Mesenchymal stem cell (in vitro differentiated cells and primary cell): ENCODE results near the gene PPP1R1A.

ENCODE experiments used
- DNase-seq: peaks from one replicate; pipeline ENCODE4 v3.0.0-alpha.2; 2013
- H2AFZ ChIP-seq: one replicate; pipeline ENCODE4 v1.6.1; 2013; ENCODE audit warnings: low read depth, mild to moderate bottlenecking, control low read depth, inconsistent platforms, low read length, moderate library complexity
- H2AK5ac ChIP-seq: 2 replicates; pipeline ENCODE4 v1.6.1; 2013; ENCODE audit warnings: low read length, moderate library complexity, mild to moderate bottlenecking, inconsistent platforms; ENCODE audit not compliant: severe bottlenecking
- H2BK120ac ChIP-seq: one replicate; pipeline ENCODE4 v1.6.1; 2013; ENCODE audit warnings: low read depth, mild to moderate bottlenecking, inconsistent platforms, low read length, moderate library complexity
- H2BK12ac ChIP-seq, 2 experiments: one replicate each; pipeline ENCODE4 v1.6.1; 2013; ENCODE audit warnings: inconsistent platforms in 2 of 2, low read length in 2 of 2, mild to moderate bottlenecking in 2 of 2, moderate library complexity in 2 of 2, control low read depth in 1 of 2
- H2BK15ac ChIP-seq: one replicate; pipeline ENCODE4 v1.6.1; 2013; ENCODE audit warnings: mild to moderate bottlenecking, low read depth, inconsistent platforms; ENCODE audit not compliant: poor library complexity, severe bottlenecking
- H2BK5ac ChIP-seq: 2 replicates; pipeline ENCODE4 v1.6.1; 2013; ENCODE audit warnings: low read depth, mild to moderate bottlenecking, low read length, control low read depth, inconsistent platforms; ENCODE audit not compliant: poor library complexity, severe bottlenecking
- H3K14ac ChIP-seq, 2 experiments: one replicate each; pipeline ENCODE4 v1.6.1; 2013; ENCODE audit warnings: inconsistent platforms in 2 of 2, low read length in 2 of 2, control low read depth in 1 of 2, mild to moderate bottlenecking in 1 of 2, moderate library complexity in 1 of 2
- H3K18ac ChIP-seq, 2 experiments: one replicate each; pipeline ENCODE4 v1.6.1; 2013; ENCODE audit warnings: inconsistent platforms in 2 of 2, low read length in 2 of 2, control low read depth in 1 of 2, low read depth in 1 of 2, mild to moderate bottlenecking in 1 of 2
- H3K23ac ChIP-seq, 2 experiments: one replicate each; pipeline ENCODE4 v1.6.1; 2013; ENCODE audit warnings: inconsistent platforms in 2 of 2, low read length in 2 of 2, mild to moderate bottlenecking in 2 of 2, moderate library complexity in 2 of 2, control low read depth in 1 of 2
- H3K27ac ChIP-seq: 2 replicates; pipeline ENCODE4 v1.5.1; 2013; ENCODE audit warnings: mild to moderate bottlenecking, moderate library complexity, low read length, control low read depth, inconsistent platforms; ENCODE audit not compliant: poor library complexity, severe bottlenecking
- H3K27me3 ChIP-seq, 2 experiments: 2 replicates each; pipeline versions ENCODE4 v1.6.1 to v1.7.0; 2013; ENCODE audit warnings: low read length in 2 of 2, mild to moderate bottlenecking in 2 of 2, moderate library complexity in 2 of 2, control low read depth in 1 of 2, inconsistent platforms in 1 of 2; ENCODE audit not compliant: control insufficient read depth in 1 of 2, insufficient read depth in 1 of 2
- H3K36me3 ChIP-seq, 2 experiments: 2 replicates each; pipeline versions ENCODE4 v1.6.1 to v1.7.0; 2013; ENCODE audit warnings: low read length in 2 of 2, control low read depth in 1 of 2, inconsistent platforms in 1 of 2, low read depth in 1 of 2, mild to moderate bottlenecking in 1 of 2; ENCODE audit not compliant: insufficient read depth in 2 of 2, control insufficient read depth in 1 of 2
- H3K4ac ChIP-seq, 2 experiments: one replicate each; pipeline ENCODE4 v1.6.1; 2013; ENCODE audit warnings: inconsistent platforms in 2 of 2, low read length in 2 of 2, mild to moderate bottlenecking in 2 of 2, moderate library complexity in 2 of 2, control low read depth in 1 of 2, low read depth in 1 of 2
- H3K4me1 ChIP-seq: 2 replicates; pipeline ENCODE4 v1.6.1; 2013; ENCODE audit warnings: low read depth, low read length, control low read depth; ENCODE audit not compliant: control insufficient read depth, insufficient read depth
- H3K4me2 ChIP-seq: 2 replicates; pipeline ENCODE4 v1.6.1; 2013; ENCODE audit warnings: low read length, mild to moderate bottlenecking, inconsistent platforms; ENCODE audit not compliant: poor library complexity, severe bottlenecking
- H3K4me3 ChIP-seq, 2 experiments: 2 replicates each; pipeline versions ENCODE4 v1.5.1 to v1.7.0; 2013; ENCODE audit warnings: low read length in 2 of 2, mild to moderate bottlenecking in 2 of 2, control low read depth in 1 of 2, low read depth in 1 of 2; ENCODE audit not compliant: insufficient read depth in 1 of 2
- H3K79me1 ChIP-seq: replicated peaks from 2 replicates; pipeline ENCODE4 v1.6.1; 2013; ENCODE audit warnings: mild to moderate bottlenecking, control low read depth, low read length, inconsistent platforms; ENCODE audit not compliant: poor library complexity, severe bottlenecking
- H3K9ac ChIP-seq: 2 replicates; pipeline ENCODE4 v1.7.0; 2013; ENCODE audit warnings: mild to moderate bottlenecking, low read length, moderate library complexity
- H3K9me3 ChIP-seq: 2 replicates; pipeline ENCODE4 v1.7.0; 2013; ENCODE audit warnings: mild to moderate bottlenecking, low read length; ENCODE audit not compliant: control insufficient read depth
- H4K8ac ChIP-seq: one replicate; pipeline ENCODE4 v1.6.1; 2013; ENCODE audit warnings: inconsistent platforms, mild to moderate bottlenecking, low read length, moderate library complexity
- H4K91ac ChIP-seq: one replicate; pipeline ENCODE4 v1.6.1; 2013; ENCODE audit warnings: mild to moderate bottlenecking, low read length, inconsistent platforms
- WGBS: methylation state at CpG from one replicate; pipeline ENCODE4 v1.1.7; 2013; ENCODE audit warnings: mixed read lengths; 5-methylcytosine and 5-hydroxymethylcytosine counted together

PPP1R1A gene

GRCh38 chr12:54624315-54625279 lies 36.1 kb upstream of the PPP1R1A start:
- Histone ChIP-seq H3K4ac (no peak overlapping the region), H4K91ac (no peak overlapping the region), H2AK5ac (no peak overlapping the region), H3K27ac (no peak overlapping the region), H3K4me3 (no peak overlapping the region), H3K27me3 (peaks cover 7 to 48% of the 10 kb centered on the region in 2 experiments), H3K4me2 (no peak overlapping the region), H3K79me1 (no peaks in the 10 kb centered on the region), H3K9me3 (peaks cover 10% of the 10 kb centered on the region), H2BK5ac (no peak overlapping the region), H3K18ac (no peak overlapping the region), H2BK12ac (no peak overlapping the region), H2BK15ac (no peak overlapping the region), H3K4me1 (no peaks in the 10 kb centered on the region), H2BK120ac (no peak overlapping the region), H3K14ac (no peak overlapping the region), H3K36me3 (no peaks in the 10 kb centered on the region), H4K8ac (no peak overlapping the region), H2AFZ (no peak overlapping the region), H3K9ac (no peak overlapping the region), H3K23ac (no peak overlapping the region)
- no peak for DNase-seq
- 89% methylated on average over 3 of the region's 5 CpGs for WGBS

- no peak overlapping the region for H3K4me2 ChIP-seq
- H3K4me1 ChIP-seq, result no peaks in the 10 kb centered on the region
- H3K27ac ChIP-seq, result no peak overlapping the region
- no peak overlapping the region for H3K23ac ChIP-seq
- H4K8ac ChIP-seq, result no peak overlapping the region
- H3K27me3 ChIP-seq, result peaks cover 7 to 59% of the 10 kb centered on the region in 2 experiments
- H3K9ac ChIP-seq, result no peak overlapping the region
- no peak overlapping the region for H3K18ac ChIP-seq
- H2AK5ac ChIP-seq, result no peak overlapping the region
- H3K4me3 ChIP-seq, result no peak overlapping the region
- no peaks in the 10 kb centered on the region for H3K36me3 ChIP-seq
- no peaks in the 10 kb centered on the region for H3K79me1 ChIP-seq
- no peak overlapping the region for H2BK5ac ChIP-seq
- no peak overlapping the region for H3K4ac ChIP-seq
- DNase-seq, result no peak
- H2AFZ ChIP-seq, result no peak overlapping the region
- H2BK120ac ChIP-seq, result no peak overlapping the region
- H3K9me3 ChIP-seq, result peaks cover 4% of the 10 kb centered on the region
- no peak overlapping the region for H3K14ac ChIP-seq
- no peak overlapping the region for H4K91ac ChIP-seq
- no peak overlapping the region for H2BK12ac ChIP-seq
- H2BK15ac ChIP-seq, result no peak overlapping the region
These were observed 34.2 kb upstream of the PPP1R1A start for GRCh38 chr12:54622463-54623183.

- H2BK120ac ChIP-seq, result no peak overlapping the region
- no peaks in the 10 kb centered on the region for H3K9me3 ChIP-seq
- no peak overlapping the region for H3K4me2 ChIP-seq
- H3K27ac ChIP-seq, result no peak overlapping the region
- H4K91ac ChIP-seq, result no peak overlapping the region
- H2BK12ac ChIP-seq, result no peak overlapping the region
- no peak for DNase-seq
- H3K23ac ChIP-seq, result no peak overlapping the region
- no peak overlapping the region for H2BK5ac ChIP-seq
- no peak overlapping the region for H2AFZ ChIP-seq
- H3K36me3 ChIP-seq, result no peaks in the 10 kb centered on the region
- H2AK5ac ChIP-seq, result no peak overlapping the region
- no peak overlapping the region for H3K18ac ChIP-seq
- no peak overlapping the region for H3K4me3 ChIP-seq
- no peak overlapping the region for H2BK15ac ChIP-seq
- H3K27me3 ChIP-seq, result peaks cover 16 to 70% of the 10 kb centered on the region in 2 experiments
- H3K9ac ChIP-seq, result no peak overlapping the region
- H3K4ac ChIP-seq, result no peak overlapping the region
- no peaks in the 10 kb centered on the region for H3K79me1 ChIP-seq
- no peaks in the 10 kb centered on the region for H3K4me1 ChIP-seq
- H3K14ac ChIP-seq, result no peak overlapping the region
- WGBS, result 74% methylated on average over 5 of the region's 6 CpGs
- H4K8ac ChIP-seq, result no peak overlapping the region
These were observed 28.6 kb upstream of the PPP1R1A start for GRCh38 chr12:54616933-54617680.
